Glutamatergic neuron (in vitro differentiated cells): ENCODE results near the gene KRTAP9-9. TPM values are rescaled to one million over a fixed set of nuclear protein-coding genes. Genes with fewer than 3 reads are reported as not detected.

ENCODE experiments used
- DNase-seq: peaks from one replicate; pipeline ENCODE4 v3.0.0; 2022
- H3K27ac Mint-ChIP-seq: one replicate; pipeline ENCODE4 v1.8.0; 2020; ENCODE audit warnings: mild to moderate bottlenecking, mixed read lengths, inconsistent platforms; ENCODE audit not compliant: unreplicated experiment
- H3K27me3 Mint-ChIP-seq: one replicate; pipeline ENCODE4 v1.8.0; 2020; ENCODE audit warnings: mild to moderate bottlenecking, moderate library complexity, mixed read lengths, inconsistent platforms; ENCODE audit not compliant: unreplicated experiment
- H3K36me3 Mint-ChIP-seq: one replicate; pipeline ENCODE4 v1.8.0; 2020; ENCODE audit warnings: mild to moderate bottlenecking, mixed read lengths, inconsistent platforms; ENCODE audit not compliant: unreplicated experiment
- H3K4me1 Mint-ChIP-seq: one replicate; pipeline ENCODE4 v1.8.0; 2020; ENCODE audit warnings: mild to moderate bottlenecking, low read depth, mixed read lengths, inconsistent platforms; ENCODE audit not compliant: unreplicated experiment
- H3K4me3 Mint-ChIP-seq: one replicate; pipeline ENCODE4 v1.8.0; 2020; ENCODE audit warnings: mild to moderate bottlenecking, mixed read lengths, inconsistent platforms; ENCODE audit not compliant: unreplicated experiment
- H3K9me3 Mint-ChIP-seq: one replicate; pipeline ENCODE4 v1.8.0; 2020; ENCODE audit warnings: mild to moderate bottlenecking, moderate library complexity, mixed read lengths, inconsistent platforms; ENCODE audit not compliant: unreplicated experiment
- total RNA-seq: library from RNA; stranded (reverse); fragmentation: NEBNext Ultra II Directional; extraction: Animal tissue kit (Norgen Biotek cat#: 25700); gene quantifications from one replicate; pipeline ENCODE4 v1.2.1, GENCODE V29; 2021; ENCODE audit not compliant: unreplicated experiment
- TF ChIP-seq, protein P1 (sequence below): fragments of 200-600 bp; sonication (generic); IDR thresholded peaks from one replicate; pipeline ENCODE4 v1.5.0; 2021; ENCODE audit not compliant: partially characterized antibody, unreplicated experiment

Gene KRTAP9-9
- total RNA-seq, 1 donor from 2014 or later, result not detected

DNA sequence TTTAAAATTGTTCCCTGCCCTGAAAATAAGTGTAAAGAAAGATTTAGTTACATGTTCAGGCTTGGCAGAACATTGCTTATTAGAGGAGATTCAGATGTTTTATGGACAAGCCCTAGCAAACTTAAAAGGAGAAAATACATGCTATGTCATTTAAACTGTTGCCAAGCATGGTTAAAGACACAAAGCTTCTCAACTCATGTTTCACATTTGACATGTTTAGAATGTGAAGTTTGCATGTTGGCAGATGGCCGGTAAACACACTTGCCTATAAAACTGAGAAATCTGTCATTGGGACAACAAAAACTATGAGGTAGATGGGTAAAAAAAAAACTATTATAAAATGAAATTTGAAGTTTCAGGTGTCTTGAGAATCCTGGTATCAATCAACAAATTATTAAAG lies 41.7 kb downstream of the KRTAP9-9 start:
- no peaks in the 10 kb centered on the region for H3K36me3 Mint-ChIP-seq
- no peak for DNase-seq
- no peak overlapping the region for H3K27ac Mint-ChIP-seq
- peaks cover 2% of the 10 kb centered on the region for H3K9me3 Mint-ChIP-seq
- TF ChIP-seq, protein P1, sequence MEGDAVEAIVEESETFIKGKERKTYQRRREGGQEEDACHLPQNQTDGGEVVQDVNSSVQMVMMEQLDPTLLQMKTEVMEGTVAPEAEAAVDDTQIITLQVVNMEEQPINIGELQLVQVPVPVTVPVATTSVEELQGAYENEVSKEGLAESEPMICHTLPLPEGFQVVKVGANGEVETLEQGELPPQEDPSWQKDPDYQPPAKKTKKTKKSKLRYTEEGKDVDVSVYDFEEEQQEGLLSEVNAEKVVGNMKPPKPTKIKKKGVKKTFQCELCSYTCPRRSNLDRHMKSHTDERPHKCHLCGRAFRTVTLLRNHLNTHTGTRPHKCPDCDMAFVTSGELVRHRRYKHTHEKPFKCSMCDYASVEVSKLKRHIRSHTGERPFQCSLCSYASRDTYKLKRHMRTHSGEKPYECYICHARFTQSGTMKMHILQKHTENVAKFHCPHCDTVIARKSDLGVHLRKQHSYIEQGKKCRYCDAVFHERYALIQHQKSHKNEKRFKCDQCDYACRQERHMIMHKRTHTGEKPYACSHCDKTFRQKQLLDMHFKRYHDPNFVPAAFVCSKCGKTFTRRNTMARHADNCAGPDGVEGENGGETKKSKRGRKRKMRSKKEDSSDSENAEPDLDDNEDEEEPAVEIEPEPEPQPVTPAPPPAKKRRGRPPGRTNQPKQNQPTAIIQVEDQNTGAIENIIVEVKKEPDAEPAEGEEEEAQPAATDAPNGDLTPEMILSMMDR, result no peak
- no peaks in the 10 kb centered on the region for H3K4me1 Mint-ChIP-seq
- H3K27me3 Mint-ChIP-seq, result peaks cover 4% of the 10 kb centered on the region
- H3K4me3 Mint-ChIP-seq, result no peak overlapping the region

DNA sequence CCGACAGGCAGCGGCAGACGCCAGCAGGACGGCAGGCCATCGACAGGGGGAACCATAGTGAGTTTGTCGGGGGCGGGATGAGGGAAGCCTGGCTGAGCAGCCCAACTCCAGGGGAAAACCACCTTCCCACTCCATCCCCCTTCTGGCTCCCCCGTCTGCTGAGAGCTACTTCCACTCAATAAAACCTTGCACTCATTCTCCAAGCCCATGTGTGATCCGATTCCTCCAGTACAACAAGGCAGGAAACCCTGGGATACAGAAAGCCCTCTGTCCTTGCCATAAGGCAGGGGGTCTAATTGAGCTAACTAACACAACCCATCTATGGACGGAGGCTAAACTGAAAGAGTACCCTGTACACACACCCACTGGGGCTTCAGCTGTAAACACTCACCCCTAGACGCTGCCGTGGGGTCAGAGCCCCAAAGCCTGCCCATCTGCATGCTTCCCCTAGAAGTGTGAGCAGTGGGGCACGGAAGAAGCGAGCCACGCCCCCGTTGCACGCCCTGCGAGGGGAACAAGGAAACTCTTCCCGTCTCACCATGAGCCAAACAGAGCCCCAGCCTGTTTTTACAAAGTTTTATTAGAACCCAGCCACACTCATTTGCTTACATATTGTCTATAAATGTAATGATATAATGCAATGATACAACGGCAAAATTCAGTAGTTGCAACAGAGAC lies 43.4 kb downstream of the KRTAP9-9 start:
- H3K4me3 Mint-ChIP-seq, result no peak overlapping the region
- TF ChIP-seq, protein P1, result no peak
- no peaks in the 10 kb centered on the region for H3K9me3 Mint-ChIP-seq

DNA sequence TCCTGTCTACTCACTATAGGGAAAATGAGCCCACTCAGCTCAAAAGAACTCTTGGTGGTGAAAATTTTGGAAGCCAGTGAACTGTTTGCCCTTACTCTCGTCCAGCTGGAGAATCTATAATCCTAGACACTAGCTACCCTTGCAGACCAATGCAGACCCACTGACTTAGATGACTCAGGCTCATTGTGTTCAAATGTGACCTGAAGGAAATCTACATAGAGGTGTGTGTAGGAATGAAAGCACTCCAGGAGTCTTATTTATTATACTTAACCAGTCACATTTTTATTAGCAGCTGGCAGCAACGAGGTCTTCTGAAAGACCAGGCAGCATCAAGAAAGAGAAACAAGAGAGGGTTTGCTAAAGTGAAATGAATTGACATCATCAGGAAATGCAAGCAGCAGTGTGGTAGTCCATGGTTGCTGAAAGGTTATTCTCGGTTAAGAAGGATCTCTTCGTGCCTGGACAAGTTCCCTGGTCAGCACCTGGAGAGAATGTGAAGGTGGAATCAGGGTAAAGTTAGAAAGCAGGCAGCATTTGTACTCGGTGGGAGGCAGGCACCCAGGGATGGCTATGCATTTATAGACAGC lies 46.1 kb downstream of the KRTAP9-9 start:
- Mint-ChIP-seq H3K27me3 (peaks cover 4% of the 10 kb centered on the region), H3K36me3 (no peaks in the 10 kb centered on the region), H3K27ac (no peak overlapping the region), H3K4me1 (no peaks in the 10 kb centered on the region), H3K9me3 (no peaks in the 10 kb centered on the region), H3K4me3 (no peak overlapping the region)
- TF ChIP-seq, protein P1, result no peak
- DNase-seq, result no peak

More for the DNA sequence above, 43.4 kb downstream of the KRTAP9-9 start:
- Mint-ChIP-seq H3K4me1 (no peaks in the 10 kb centered on the region), H3K27me3 (peaks cover 4% of the 10 kb centered on the region), H3K27ac (no peak overlapping the region), H3K36me3 (no peaks in the 10 kb centered on the region)
- no peak for DNase-seq

DNA sequence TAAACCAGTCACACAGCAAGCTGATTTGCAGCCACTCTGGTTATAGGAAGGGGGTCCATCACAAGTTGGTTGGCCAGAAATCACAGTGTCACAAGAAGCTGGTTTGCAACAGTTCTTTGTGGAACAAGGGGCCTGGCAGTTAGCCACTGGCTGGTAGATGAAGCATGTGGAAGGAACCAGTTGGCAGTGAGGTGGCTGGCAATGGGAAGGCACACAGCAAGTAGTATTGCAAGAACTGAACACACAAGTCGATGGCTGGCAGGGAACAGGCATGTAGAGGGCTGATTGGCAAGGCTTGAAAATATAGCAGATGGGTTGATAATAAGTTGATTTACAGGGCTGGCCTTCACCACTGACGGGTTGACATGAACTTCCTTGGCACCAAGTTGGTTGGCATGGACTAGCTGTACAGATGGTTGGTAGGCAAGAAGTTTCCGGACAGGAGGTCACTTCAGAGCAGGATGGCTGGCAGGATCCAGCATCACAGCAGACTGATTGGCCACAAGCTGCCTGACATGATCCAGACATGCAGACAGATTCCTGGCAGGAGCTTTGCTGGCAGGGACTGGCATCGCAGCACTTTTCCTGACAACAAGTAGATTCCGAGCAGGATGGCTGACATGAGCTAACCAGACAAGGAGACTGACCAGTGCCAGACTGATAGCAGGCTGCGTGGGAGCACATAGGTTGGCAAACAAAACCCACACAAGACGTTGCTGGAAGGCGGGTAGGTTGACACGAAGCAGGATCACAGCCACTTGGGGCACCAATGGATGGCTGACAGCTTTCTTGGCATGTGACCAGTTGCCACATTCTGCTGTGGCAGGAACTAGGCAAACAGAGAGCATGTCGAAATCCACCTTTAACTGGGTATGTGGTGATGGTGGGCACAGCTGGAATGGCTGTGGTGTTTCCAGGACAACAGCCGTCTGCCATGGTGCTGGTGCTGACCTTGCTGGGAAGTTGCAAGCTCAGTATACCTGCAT lies 47.0 kb downstream of the KRTAP9-9 start, which contains the start of gene KRTAP29-1:
Gene KRTAP29-1, minus strand, starts transcription at position 936 of the 986 bp plus-strand sequence. Its CDS starts 0 bp downstream, at position 936.
- Mint-ChIP-seq H3K27me3 (peaks cover 4% of the 10 kb centered on the region), H3K4me1 (no peaks in the 10 kb centered on the region), H3K9me3 (no peaks in the 10 kb centered on the region), H3K4me3 (no peak within 1 kb of the TSS), H3K36me3 (no peaks in the 10 kb centered on the region), H3K27ac (no peak within 1 kb of the TSS)
- TF ChIP-seq, protein P1, result no peak
- no peak for DNase-seq
